ENCODE measurements around the gene POLR2H. TPM values are rescaled to one million over a fixed set of nuclear protein-coding genes. Genes with fewer than 3 reads are reported as not detected.

The POLR2H gene
- polyA plus RNA-seq, 1 of the 3 experiments (the other 2 are of a cell fraction): 206 TPM

DNA sequence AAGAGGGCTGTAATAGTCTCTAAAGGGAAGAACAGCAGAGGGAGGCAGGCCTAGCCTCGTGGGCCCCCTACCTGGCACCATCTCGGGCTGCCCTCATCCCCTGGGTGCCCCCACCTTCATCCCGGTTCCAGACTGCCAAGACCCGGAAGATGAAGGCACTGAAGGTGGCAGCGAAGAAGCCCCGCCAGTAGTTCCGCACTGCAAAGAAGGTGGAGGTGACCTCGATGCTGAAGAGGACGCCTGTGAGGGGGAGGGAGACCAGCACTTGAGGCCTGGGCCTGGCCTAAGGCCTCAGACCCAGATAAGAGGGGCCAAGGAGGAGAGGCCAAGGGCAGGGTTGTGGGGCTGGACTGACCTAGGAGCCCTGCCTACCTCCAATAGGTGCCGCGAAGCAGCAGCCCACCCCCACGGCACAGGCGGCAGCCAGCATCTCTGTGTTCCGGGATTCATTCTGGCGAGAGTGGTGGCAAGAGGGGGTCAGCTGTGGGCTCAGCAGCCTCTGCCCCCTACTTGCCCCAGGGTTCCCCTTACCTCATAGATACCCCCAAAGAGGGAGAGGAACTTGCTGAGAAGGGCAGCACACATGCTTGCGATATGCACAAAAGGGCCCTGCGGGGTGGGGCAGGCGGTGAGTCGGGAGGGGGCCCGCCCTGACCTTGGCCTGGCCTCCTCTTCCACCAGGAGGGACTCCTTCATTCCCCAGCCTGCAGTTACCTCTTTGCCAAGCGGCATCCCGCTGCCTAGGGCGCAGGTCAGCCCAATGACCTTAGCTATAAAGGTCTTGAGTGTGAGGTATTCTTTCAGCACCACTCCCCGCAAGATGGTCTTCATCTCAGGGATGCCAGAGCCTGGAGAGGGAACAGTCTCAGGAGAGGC lies 4.0 kb upstream of the POLR2H start:
- ChIA-PET CTCF (interaction anchor here (5.3 kb wide), 1 partner anchor 18 kb away, joined by 63 read pairs; the partner anchor contains the start of gene FAM131A), POLR2A (interaction anchor here (0.6 kb wide), 1 partner anchor 11 kb away, joined by 3 read pairs; no protein-coding TSS in a partner anchor)
- no peak overlapping the region for H3K4me3 ChIP-seq (ENCODE audit: low read depth in 2 of 2, low read length in 1 of 2)
- no peak overlapping the region for H2AFZ ChIP-seq (ENCODE audit: low read depth)
- H3K4me2 ChIP-seq: no peak overlapping the region
- peaks cover 0 to 31% of the 10 kb centered on the region in 2 experiments for H3K36me3 ChIP-seq (replicated peaks in 1 of 2; ENCODE audit: control insufficient read depth in 1 of 2, insufficient read depth in 2 of 2, low read length in 1 of 2)
- H3K79me2 ChIP-seq (ENCODE audit: insufficient read depth): peaks cover 16% of the 10 kb centered on the region; the same call in 1 of the 2 replicates
- peaks cover 4 to 15% of the 10 kb centered on the region in 2 experiments; a peak in 2 of 4 replicates for H3K4me1 ChIP-seq (ENCODE audit: control insufficient read depth in 1 of 2, insufficient read depth in 2 of 2, low read depth in 1 of 2, low read length in 1 of 2)
- H3K27ac ChIP-seq (ENCODE audit: low read depth in 2 of 2, low read length in 1 of 2): no peak overlapping the region
- 96% methylated on average over 8 of the region's 24 CpGs for WGBS (ENCODE audit: low lambda C conversion rate)
- no peak overlapping the region for H3K9ac ChIP-seq
- no peaks in the 10 kb centered on the region for H3K9me3 ChIP-seq
- no peak for DNase-seq
- no peak for TF ChIP-seq RCOR1 (IDR thresholded peaks at IDR 0.05; ENCODE audit: low read length)
- no peak for TF ChIP-seq MXI1 (IDR thresholded peaks at IDR 0.05; ENCODE audit: low read depth, low read length)
- no peaks in the 10 kb centered on the region for H3K9me2 ChIP-seq
- H4K20me1 ChIP-seq (ENCODE audit: insufficient read depth): no peaks in the 10 kb centered on the region
- no peaks in the 10 kb centered on the region for H3K27me3 ChIP-seq (ENCODE audit: insufficient read depth)
- peaks cover 7% of the 10 kb centered on the region for H3F3A ChIP-seq (replicated peaks; ENCODE audit: insufficient read depth)

DNA sequence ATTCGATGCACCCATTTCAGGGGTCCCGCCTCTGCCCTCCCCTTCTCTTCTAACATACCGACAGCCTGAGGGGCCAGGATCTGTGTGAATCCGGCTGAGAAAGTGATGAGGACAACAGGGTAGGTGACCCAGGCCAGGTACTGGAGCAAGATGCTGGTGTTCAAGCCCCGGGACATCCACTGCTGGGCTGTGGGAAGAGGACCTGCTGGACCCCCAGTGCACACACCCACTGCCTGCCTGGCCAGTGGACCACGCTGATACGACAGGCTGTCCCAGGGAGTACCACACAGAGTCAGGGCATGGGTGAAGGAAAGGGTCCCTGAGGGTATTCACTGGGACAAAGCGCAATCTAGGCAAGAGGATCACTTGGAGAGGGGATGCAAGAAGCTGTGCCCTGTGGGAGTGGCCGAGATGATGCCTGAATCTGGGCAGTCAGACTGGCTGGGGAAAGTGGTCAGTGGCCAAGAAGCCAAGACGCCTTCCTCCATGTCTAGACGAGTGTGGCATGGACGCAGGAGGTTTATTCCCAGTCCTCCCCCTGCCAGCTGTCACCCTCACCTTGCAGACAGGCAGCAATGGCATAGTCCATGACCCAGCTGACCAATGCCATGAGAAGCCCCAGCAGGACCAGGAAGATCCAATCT lies 3.3 kb upstream of the POLR2H start:
- TF ChIP-seq, protein P1, sequence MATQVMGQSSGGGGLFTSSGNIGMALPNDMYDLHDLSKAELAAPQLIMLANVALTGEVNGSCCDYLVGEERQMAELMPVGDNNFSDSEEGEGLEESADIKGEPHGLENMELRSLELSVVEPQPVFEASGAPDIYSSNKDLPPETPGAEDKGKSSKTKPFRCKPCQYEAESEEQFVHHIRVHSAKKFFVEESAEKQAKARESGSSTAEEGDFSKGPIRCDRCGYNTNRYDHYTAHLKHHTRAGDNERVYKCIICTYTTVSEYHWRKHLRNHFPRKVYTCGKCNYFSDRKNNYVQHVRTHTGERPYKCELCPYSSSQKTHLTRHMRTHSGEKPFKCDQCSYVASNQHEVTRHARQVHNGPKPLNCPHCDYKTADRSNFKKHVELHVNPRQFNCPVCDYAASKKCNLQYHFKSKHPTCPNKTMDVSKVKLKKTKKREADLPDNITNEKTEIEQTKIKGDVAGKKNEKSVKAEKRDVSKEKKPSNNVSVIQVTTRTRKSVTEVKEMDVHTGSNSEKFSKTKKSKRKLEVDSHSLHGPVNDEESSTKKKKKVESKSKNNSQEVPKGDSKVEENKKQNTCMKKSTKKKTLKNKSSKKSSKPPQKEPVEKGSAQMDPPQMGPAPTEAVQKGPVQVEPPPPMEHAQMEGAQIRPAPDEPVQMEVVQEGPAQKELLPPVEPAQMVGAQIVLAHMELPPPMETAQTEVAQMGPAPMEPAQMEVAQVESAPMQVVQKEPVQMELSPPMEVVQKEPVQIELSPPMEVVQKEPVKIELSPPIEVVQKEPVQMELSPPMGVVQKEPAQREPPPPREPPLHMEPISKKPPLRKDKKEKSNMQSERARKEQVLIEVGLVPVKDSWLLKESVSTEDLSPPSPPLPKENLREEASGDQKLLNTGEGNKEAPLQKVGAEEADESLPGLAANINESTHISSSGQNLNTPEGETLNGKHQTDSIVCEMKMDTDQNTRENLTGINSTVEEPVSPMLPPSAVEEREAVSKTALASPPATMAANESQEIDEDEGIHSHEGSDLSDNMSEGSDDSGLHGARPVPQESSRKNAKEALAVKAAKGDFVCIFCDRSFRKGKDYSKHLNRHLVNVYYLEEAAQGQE (IDR thresholded peaks at IDR 0.05; ENCODE audit: low read depth, low read length): no peak
- peaks cover 18% of the 10 kb centered on the region for H3K79me2 ChIP-seq (ENCODE audit: insufficient read depth)

More for the DNA sequence above, 3.3 kb upstream of the POLR2H start:
- 95% methylated on average over 12 of the region's 12 CpGs for WGBS (ENCODE audit: low lambda C conversion rate)
- Histone ChIP-seq H3K4me1 (ENCODE audit: control insufficient read depth in 1 of 2, insufficient read depth in 2 of 2, low read depth in 1 of 2, low read length in 1 of 2) (peaks cover 4 to 15% of the 10 kb centered on the region in 2 experiments; a peak in 2 of 4 replicates), H3K27ac (ENCODE audit: low read depth in 2 of 2, low read length in 1 of 2) (no peak overlapping the region), H4K20me1 (ENCODE audit: insufficient read depth) (no peaks in the 10 kb centered on the region), H2AFZ (ENCODE audit: low read depth) (no peak overlapping the region), H3K9me3 (no peaks in the 10 kb centered on the region), H3K4me2 (no peak overlapping the region), H3K27me3 (ENCODE audit: insufficient read depth) (no peaks in the 10 kb centered on the region), H3K36me3 (replicated peaks in 1 of 2; ENCODE audit: control insufficient read depth in 1 of 2, insufficient read depth in 2 of 2, low read length in 1 of 2) (peaks cover 0 to 24% of the 10 kb centered on the region in 2 experiments), H3K9ac (no peak overlapping the region), H3K9me2 (no peaks in the 10 kb centered on the region), H3F3A (replicated peaks; ENCODE audit: insufficient read depth) (peaks cover 10% of the 10 kb centered on the region), H3K4me3 (ENCODE audit: low read depth in 2 of 2, low read length in 1 of 2) (no peak overlapping the region)
- no peak for DNase-seq
- CTCF ChIA-PET: interaction anchor here (0.8 to 1.4 kb wide), 2 partner anchors 7 to 59 kb away, joined by 3 to 4 read pairs; no protein-coding TSS in a partner anchor
- POLR2A ChIA-PET: no interaction called here

All from SK-N-SH (cell line).